GM23338 (cell line): ENCODE measurements around the gene RNF213. TPM values are rescaled to one million over a fixed set of nuclear protein-coding genes. Genes with fewer than 3 reads are reported as not detected.

Source experiments
- ATAC-seq: fragments of 200-7000 bp; cut with Tn5 transposase; 3 replicates; pipeline ENCODE4 v1.9.1; 2020
- DNase-seq: peaks from one replicate; pipeline ENCODE4 v3.0.0-alpha.2; 2015; ENCODE audit warnings: low spot score
- H2AFZ ChIP-seq: fragments of 200-600 bp; sonication (generic); 2 replicates; pipeline ENCODE4 v1.8.0; 2016; ENCODE audit warnings: antibody characterized with exemption, mild to moderate bottlenecking, moderate library complexity
- H3F3A ChIP-seq: fragments of 200-600 bp; sonication (generic); replicated peaks from 2 replicates; pipeline ENCODE4 v1.8.0; 2017; ENCODE audit warnings: antibody characterized with exemption, mixed run types, low read depth
- H3K27ac ChIP-seq: fragments of 200-600 bp; sonication (generic); 2 replicates; pipeline ENCODE4 v1.6.1; 2016; ENCODE audit warnings: low read depth
- H3K27me3 ChIP-seq: fragments of 200-600 bp; sonication (generic); 2 replicates; pipeline ENCODE4 v1.8.0; 2016; ENCODE audit warnings: mild to moderate bottlenecking, mixed run types, moderate library complexity; ENCODE audit not compliant: insufficient read depth
- H3K36me3 ChIP-seq: fragments of 200-600 bp; sonication (generic); 2 replicates; pipeline ENCODE4 v1.8.0; 2016; ENCODE audit warnings: mild to moderate bottlenecking; ENCODE audit not compliant: insufficient read depth
- H3K4me1 ChIP-seq: fragments of 200-600 bp; sonication (generic); 2 replicates; pipeline ENCODE4 v1.8.0; 2016; ENCODE audit warnings: mild to moderate bottlenecking, moderate library complexity; ENCODE audit not compliant: insufficient read depth
- H3K4me2 ChIP-seq: fragments of 200-600 bp; sonication (generic); 2 replicates; pipeline ENCODE4 v1.7.1; 2017; ENCODE audit warnings: mixed run types
- H3K4me3 ChIP-seq: fragments of 200-600 bp; sonication (generic); 2 replicates; pipeline ENCODE4 v1.6.1; 2016; ENCODE audit warnings: mixed run types
- H3K79me2 ChIP-seq: fragments of 200-600 bp; sonication (generic); replicated peaks from 2 replicates; pipeline ENCODE4 v1.8.0; 2017; ENCODE audit warnings: mild to moderate bottlenecking; ENCODE audit not compliant: insufficient read depth
- H3K9me2 ChIP-seq: fragments of 200-600 bp; sonication (generic); 2 replicates; pipeline ENCODE4 v1.8.0; 2017; ENCODE audit not compliant: insufficient read depth
- H4K20me1 ChIP-seq: fragments of 200-600 bp; sonication (generic); replicated peaks from 2 replicates; pipeline ENCODE4 v1.8.0; 2017; ENCODE audit warnings: mild to moderate bottlenecking; ENCODE audit not compliant: insufficient read depth
- H3K27ac Mint-ChIP-seq: 2 replicates; pipeline ENCODE4 v1.8.0; 2020; ENCODE audit warnings: inconsistent platforms, mild to moderate bottlenecking, moderate library complexity, mixed read lengths
- H3K27me3 Mint-ChIP-seq: 3 replicates; pipeline ENCODE4 v1.8.0; 2022; ENCODE audit warnings: low read depth, mild to moderate bottlenecking, moderate library complexity, mixed read lengths, inconsistent platforms; ENCODE audit not compliant: insufficient read depth, poor library complexity
- H3K36me3 Mint-ChIP-seq: 3 replicates; pipeline ENCODE4 v1.8.0; 2021; ENCODE audit warnings: low read depth, mild to moderate bottlenecking, inconsistent platforms, moderate library complexity, mixed read lengths
- H3K4me1 Mint-ChIP-seq: 3 replicates; pipeline ENCODE4 v1.8.0; 2020; ENCODE audit warnings: mild to moderate bottlenecking, inconsistent platforms, mixed read lengths
- H3K4me3 Mint-ChIP-seq: 3 replicates; pipeline ENCODE4 v1.8.0; 2021; ENCODE audit warnings: moderate library complexity, mild to moderate bottlenecking, inconsistent platforms, mixed read lengths
- H3K9me3 Mint-ChIP-seq: 3 replicates; pipeline ENCODE4 v1.8.0; 2020; ENCODE audit warnings: moderate library complexity, mild to moderate bottlenecking, inconsistent platforms, mixed read lengths
- CTCF ChIP-seq, 2 experiments: fragments of 200-600 bp in 1 of 2; sonication (generic) in 1 of 2; conservative IDR thresholded peaks; 2 replicates each; pipeline versions ENCODE4 v1.5.1 to v1.6.1; 2016 to 2017; ENCODE audit warnings: antibody characterized with exemption in 2 of 2, low read depth in 2 of 2, mild to moderate bottlenecking in 2 of 2, moderate library complexity in 1 of 2
- ETS1 ChIP-seq: IDR thresholded peaks from 2 replicates; pipeline ENCODE4 v1.6.1; 2016; ENCODE audit warnings: antibody characterized with exemption
- EZH2 ChIP-seq: fragments of 200-600 bp; sonication (generic); IDR thresholded peaks from one replicate; pipeline ENCODE4 v1.8.0; 2017; ENCODE audit warnings: antibody characterized with exemption, mild to moderate bottlenecking, low read depth; ENCODE audit not compliant: unreplicated experiment
- EZH2phosphoT487 ChIP-seq: fragments of 200-600 bp; sonication (generic); IDR thresholded peaks from one replicate; pipeline ENCODE4 v1.8.1; 2018; ENCODE audit warnings: antibody characterized with exemption; ENCODE audit not compliant: unreplicated experiment
- NANOG ChIP-seq: IDR thresholded peaks from 2 replicates; pipeline ENCODE4 v1.6.1; 2016; ENCODE audit warnings: antibody characterized with exemption, borderline replicate concordance
- POLR2AphosphoS5 ChIP-seq: IDR thresholded peaks from 2 replicates; pipeline ENCODE4 v1.6.1; 2016; ENCODE audit warnings: antibody characterized with exemption, low read depth
- REST ChIP-seq: IDR thresholded peaks from one replicate; pipeline ENCODE4 v1.6.1; 2018; ENCODE audit warnings: antibody characterized with exemption; ENCODE audit not compliant: unreplicated experiment
- STAT1 ChIP-seq: IDR thresholded peaks from one replicate; pipeline ENCODE4 v1.6.1; 2016; ENCODE audit warnings: antibody characterized with exemption; ENCODE audit not compliant: unreplicated experiment
- ZNF114 ChIP-seq: fragments of 250-450 bp; sonication (Bioruptor Pico); IDR thresholded peaks from 2 replicates; pipeline ENCODE4 v1.5.0; 2020; ENCODE audit warnings: mild to moderate bottlenecking, moderate library complexity
- ZNF331 ChIP-seq: fragments of 250-450 bp; sonication (Bioruptor Pico); IDR thresholded peaks from 2 replicates; pipeline ENCODE4 v1.5.0; 2020; ENCODE audit warnings: low read depth, mild to moderate bottlenecking, moderate library complexity
- polyA plus RNA-seq: library from polyadenylated mRNA; unstranded; fragments of >200 nt; fragmentation: Nextera tagmentation; extraction: Ambion mirVana; gene quantifications from 2 replicates; pipeline ENCODE4 v1.2.1, GENCODE V29; 2016
- total RNA-seq: library from RNA; depleted of rRNA; stranded (reverse); fragments of >200 nt; shearing (Covaris generic); gene quantifications from 2 replicates; pipeline ENCODE4 v1.2.3, GENCODE V29; 2014

RNF213 gene
- total and polyA plus RNA-seq, 2 experiments from 2014 or later: 21.2 to 67.2 TPM

DNA sequence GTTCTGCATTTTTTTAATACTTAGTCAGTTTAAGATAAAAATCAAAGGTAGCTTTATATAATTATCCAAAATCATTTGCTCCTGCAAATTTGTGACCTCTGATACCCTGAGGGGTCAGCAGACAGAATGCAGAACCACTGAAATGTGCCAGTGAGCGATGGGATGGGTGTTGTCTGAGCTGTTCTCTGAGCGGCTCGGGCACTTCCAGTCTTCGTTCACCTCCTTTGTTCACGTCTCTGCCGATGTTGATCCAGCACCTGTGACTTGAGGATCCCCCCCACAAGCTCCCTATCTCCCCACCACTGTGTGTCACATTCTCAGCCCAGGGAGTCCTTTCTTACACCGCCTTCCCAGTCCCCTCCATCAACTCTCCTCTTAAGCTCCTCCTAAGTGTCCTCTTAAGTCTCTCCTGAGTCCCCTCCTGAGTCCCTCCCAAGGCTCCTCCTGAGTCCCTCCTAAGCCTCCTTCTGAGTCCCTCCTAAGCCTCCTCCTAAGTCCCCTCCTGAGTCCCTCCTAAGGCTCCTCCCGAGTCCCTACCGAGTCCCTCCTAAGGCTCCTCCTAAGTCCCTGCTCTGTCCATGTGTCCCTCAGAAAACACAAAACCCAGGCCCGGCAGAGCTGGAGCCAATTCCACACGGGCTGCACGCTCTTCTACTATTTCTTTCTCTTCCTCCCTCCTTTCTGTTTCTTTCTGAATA lies 47.5 kb downstream of the RNF213 start:
- H3K27ac Mint-ChIP-seq: no peak overlapping the region
- peaks cover 91% of the 10 kb centered on the region for H3K36me3 Mint-ChIP-seq

More for the DNA sequence above, 47.5 kb downstream of the RNF213 start:
- Histone ChIP-seq H3K79me2 (no peaks in the 10 kb centered on the region), H3K4me3 (no peak overlapping the region), H3K9me2 (0 out of 2 replicates have a peak, but pooled peaks cover 2% of the 10 kb centered on the region), H3K36me3 (peaks cover 12% of the 10 kb centered on the region), H3F3A (no peaks in the 10 kb centered on the region), H3K4me2 (no peak overlapping the region), H4K20me1 (no peaks in the 10 kb centered on the region), H2AFZ (no peak overlapping the region), H3K27me3 (no peaks in the 10 kb centered on the region), H3K4me1 (no peaks in the 10 kb centered on the region), H3K27ac (no peak overlapping the region)
- Mint-ChIP-seq H3K27me3 (peaks cover 7% of the 10 kb centered on the region), H3K4me3 (no peak overlapping the region), H3K9me3 (peaks cover 18% of the 10 kb centered on the region), H3K4me1 (no peaks in the 10 kb centered on the region)
- DNase-seq: no peak
- TF ChIP-seq REST (no peak), NANOG (no peak), ZNF331 (no peak), EZH2 (no peak), CTCF (conservative IDR thresholded peaks at IDR 0.05; ENCODE audit: low read depth in 2 of 2) (no peak), ZNF114 (CRISPR knock-in tag) (no peak), ETS1 (no peak), EZH2phosphoT487 (no peak), POLR2AphosphoS5 (no peak), STAT1 (no peak)
- ATAC-seq: no peak
